K562 (cell line): Measurements from ENCODE around the gene HJV. TPM values are rescaled to one million over a fixed set of nuclear protein-coding genes. Genes with fewer than 3 reads are reported as not detected.
A peak's percentile ranks its signal among the peaks of the same experiment; 100 is the strongest.

Source experiments
- AFF4 ChIP-seq: sonication (generic); formaldehyde crosslinking; IDR thresholded peaks from 2 replicates; pipeline ENCODE4 v1.8.0; 2023; ENCODE audit warnings: mild to moderate bottlenecking, missing genetic modification reagents
- ATF3 ChIP-seq, 2 experiments: fragments of 450-650 bp in 1 of 2; sonication (generic) in 1 of 2; formaldehyde crosslinking in 1 of 2; IDR thresholded peaks in 1 of 2; conservative IDR thresholded peaks in 1 of 2; 2 replicates each; pipeline versions ENCODE4 v1.6.1 to v1.8.1; 2016 to 2023; ENCODE audit warnings: mild to moderate bottlenecking in 2 of 2, moderate library complexity in 2 of 2, inconsistent platforms in 1 of 2, missing genetic modification reagents in 1 of 2
- DLX4 ChIP-seq: fragments of 250-450 bp; sonication (Bioruptor Pico); IDR thresholded peaks from 2 replicates; pipeline ENCODE4 v1.6.1; 2021; ENCODE audit warnings: mild to moderate bottlenecking
- E2F3 ChIP-seq: fragments of 250-450 bp; sonication (Bioruptor Pico); IDR thresholded peaks from 2 replicates; pipeline ENCODE4 v1.4.0; 2020; ENCODE audit warnings: mild to moderate bottlenecking
- E4F1 ChIP-seq: fragments of 250-450 bp; sonication (Bioruptor Pico); IDR thresholded peaks from 2 replicates; pipeline ENCODE4 v1.5.0; 2021; ENCODE audit warnings: mild to moderate bottlenecking, borderline replicate concordance
- FOXA1 ChIP-seq: fragments of 450-650 bp; IDR thresholded peaks from 2 replicates; pipeline ENCODE4 v1.6.1; 2016; ENCODE audit warnings: mild to moderate bottlenecking, borderline replicate concordance
- HOMEZ ChIP-seq: fragments of 250-450 bp; sonication (Bioruptor Pico); IDR thresholded peaks from 2 replicates; pipeline ENCODE4 v1.4.0; 2020; ENCODE audit warnings: mild to moderate bottlenecking, moderate library complexity
- MNT ChIP-seq, 2 experiments: fragments of 450-650 bp; conservative IDR thresholded peaks; 2 replicates each; pipeline ENCODE4 v1.6.1; 2017; ENCODE audit warnings: mild to moderate bottlenecking in 2 of 2, moderate library complexity in 2 of 2
- MTF1 ChIP-seq: fragments of 250-450 bp; sonication (Bioruptor Pico); IDR thresholded peaks from 2 replicates; pipeline ENCODE4 v1.9.0; 2021; ENCODE audit warnings: moderate library complexity, mild to moderate bottlenecking, inconsistent platforms, borderline replicate concordance
- SMAD1 ChIP-seq: fragments of 150-350 bp; IDR thresholded peaks from 2 replicates; pipeline ENCODE4 v1.6.1; 2014; ENCODE audit warnings: low read length, low read depth; ENCODE audit not compliant: partially characterized antibody
- TBP ChIP-seq: optimal IDR thresholded peaks from 2 replicates; pipeline ENCODE3; 2011; ENCODE audit warnings: low read depth, low read length, improper control_type of control experiment
- ZNF586 ChIP-seq: fragments of 450-650 bp; formaldehyde crosslinking; conservative IDR thresholded peaks from 2 replicates; pipeline ENCODE4 v1.4.0; 2020; ENCODE audit warnings: mild to moderate bottlenecking, moderate library complexity
- polyA plus RNA-seq, 8 experiments: library from polyadenylated mRNA; depleted of rRNA in 4 of 8; stranded (reverse) in 5 of 8; unstranded in 3 of 8; fragments of >200 nt; fragmentation: Nextera tagmentation in 2 of 8; fragmentation: Illumina TruSeq in 1 of 8; extraction: Ambion mirVana in 2 of 8; extraction: Trizol in 1 of 8; gene quantifications; 2 replicates each; pipeline versions ENCODE4 v1.2.1 to v1.2.3, GENCODE V29; 2011 to 2014; ENCODE audit warnings: inconsistent platforms in 1 of 8, missing spikeins in 1 of 8
- total RNA-seq, 7 experiments: library from RNA; depleted of rRNA in 6 of 7; stranded (reverse); fragments of >200 nt in 6 of 7; fragmentation: Illumina TruSeq in 2 of 7; extraction: Trizol in 2 of 7; gene quantifications; 2 replicates each; pipeline versions ENCODE4 v1.2.1 to v1.2.3, GENCODE V29; 2011 to 2021; ENCODE audit warnings: low replicate concordance in 1 of 7

Gene HJV
- total and polyA plus RNA-seq, 9 of the 15 experiments (the other 6 are each of a cell fraction or from before 2014, with no cell fraction given), result 1.0 to 6.6 (median 2.4) TPM

- TF ChIP-seq MNT (conservative IDR thresholded peaks at IDR 0.05) (peak; percentile 97 to 98), HOMEZ (no peak), TBP (peak; percentile 73), AFF4 (CRISPR knock-in tag) (peak; percentile 94), E4F1 (CRISPR knock-in tag) (no peak), ZNF586 (CRISPR knock-in tag) (no peak), DLX4 (CRISPR knock-in tag) (no peak), FOXA1 (no peak), SMAD1 (no peak), E2F3 (CRISPR knock-in tag) (0 out of 2 replicates have a peak, but pooled peaks have one; percentile 34), ATF3 (IDR thresholded peaks at IDR 0.05) (peak; percentile 88), ATF3 (CRISPR knock-in tag; conservative IDR thresholded peaks at IDR 0.05) (peak; percentile 86), MTF1 (no peak)
These were observed 42.4 kb downstream of the HJV start (continued) for GRCh38 chr1:145978854-145979745.
